HG03354 (cell line): ENCODE results near the gene CYBA.
A peak's percentile ranks its signal among the peaks of the same experiment; 100 is the strongest.

Experiments
- ATAC-seq: cut with Tn5 transposase; IDR thresholded peaks from one replicate; pipeline ENCODE4 v1.9.1; 2021; ENCODE audit warnings: mild to moderate bottlenecking; ENCODE audit not compliant: unreplicated experiment, poor library complexity, severe bottlenecking

Gene CYBA

GRCh38 chr16:88633684-88634140 lies 17.1 kb downstream of the CYBA start:
- ATAC-seq, result peak; percentile 35

- ATAC-seq, result no peak
These were observed 18.3 kb downstream of the CYBA start for GRCh38 chr16:88632587-88632930.

- no peak for ATAC-seq
These were observed 18.8 kb downstream of the CYBA start for GRCh38 chr16:88631920-88632586.

GRCh38 chr16:88631384-88631783 lies 19.5 kb downstream of the CYBA start:
- ATAC-seq, result no peak

GRCh38 chr16:88630941-88631340 lies 19.9 kb downstream of the CYBA start:
- ATAC-seq, result no peak

GRCh38 chr16:88630433-88630832 lies 20.4 kb downstream of the CYBA start:
- no peak for ATAC-seq

GRCh38 chr16:88629835-88630234 lies 21.0 kb downstream of the CYBA start:
- no peak for ATAC-seq

GRCh38 chr16:88628512-88628974 lies 22.3 kb downstream of the CYBA start:
- no peak for ATAC-seq

- no peak for ATAC-seq
These were observed 23.1 kb downstream of the CYBA start for GRCh38 chr16:88627531-88628411.

GRCh38 chr16:88626646-88627045 lies 24.2 kb downstream of the CYBA start:
- ATAC-seq, result no peak

- ATAC-seq, result no peak
These were observed 25.8 kb downstream of the CYBA start for GRCh38 chr16:88624977-88625576.

GRCh38 chr16:88624481-88624880 lies 26.4 kb downstream of the CYBA start:
- ATAC-seq, result no peak

- ATAC-seq, result no peak
These were observed 27.0 kb downstream of the CYBA start for GRCh38 chr16:88623858-88624257.

- ATAC-seq, result no peak
These were observed 28.0 kb downstream of the CYBA start for GRCh38 chr16:88622866-88623265.

- ATAC-seq, result no peak
These were observed 28.7 kb downstream of the CYBA start for GRCh38 chr16:88622125-88622524.

- ATAC-seq, result no peak
These were observed 30.7 kb downstream of the CYBA start for GRCh38 chr16:88619859-88620815.

GRCh38 chr16:88618956-88619667 lies 31.7 kb downstream of the CYBA start:
- no peak for ATAC-seq

GRCh38 chr16:88618182-88618955 lies 32.5 kb downstream of the CYBA start:
- no peak for ATAC-seq
